Trophoblast cell (in vitro differentiated cells and primary cell): Measurements from ENCODE around the gene AICDA.

Experiments
- DNase-seq, 2 donors: peaks; one replicate each; pipeline ENCODE4 v3.0.0-alpha.2; 2016
- H2AFZ ChIP-seq: 2 replicates; pipeline ENCODE4 v1.6.1; 2013; ENCODE audit warnings: low read length, moderate library complexity, mild to moderate bottlenecking; ENCODE audit not compliant: insufficient read depth, poor library complexity
- H2AK5ac ChIP-seq: 2 replicates; pipeline ENCODE4 v1.6.1; 2013; ENCODE audit warnings: mild to moderate bottlenecking, low read length
- H2BK120ac ChIP-seq: 2 replicates; pipeline ENCODE4 v1.6.1; 2013; ENCODE audit warnings: low read length, mild to moderate bottlenecking, moderate library complexity; ENCODE audit not compliant: insufficient read depth, poor library complexity
- H2BK12ac ChIP-seq: 2 replicates; pipeline ENCODE4 v1.6.1; 2013; ENCODE audit warnings: mild to moderate bottlenecking, low read length, moderate library complexity
- H2BK5ac ChIP-seq: 2 replicates; pipeline ENCODE4 v1.6.1; 2013; ENCODE audit warnings: low read length, low read depth, moderate library complexity, mild to moderate bottlenecking; ENCODE audit not compliant: poor library complexity
- H3K14ac ChIP-seq: 2 replicates; pipeline ENCODE4 v1.6.1; 2013; ENCODE audit warnings: mild to moderate bottlenecking, low read length
- H3K18ac ChIP-seq: 2 replicates; pipeline ENCODE4 v1.6.1; 2013; ENCODE audit warnings: mild to moderate bottlenecking, low read length
- H3K23ac ChIP-seq: 2 replicates; pipeline ENCODE4 v1.6.1; 2013; ENCODE audit warnings: low read length
- H3K27ac ChIP-seq: 2 replicates; pipeline ENCODE4 v1.5.1; 2013; ENCODE audit warnings: low read depth, mild to moderate bottlenecking, inconsistent platforms, low read length, moderate library complexity
- H3K27me3 ChIP-seq: 2 replicates; pipeline ENCODE4 v1.6.1; 2013; ENCODE audit warnings: inconsistent platforms, mild to moderate bottlenecking, low read length, moderate library complexity; ENCODE audit not compliant: insufficient read depth
- H3K36me3 ChIP-seq, 2 experiments: 1 replicate in 1 of 2; 2 replicates in 1 of 2; pipeline ENCODE4 v1.6.1; 2013; ENCODE audit warnings: low read length in 2 of 2, mild to moderate bottlenecking in 2 of 2, moderate library complexity in 1 of 2; ENCODE audit not compliant: insufficient read depth in 2 of 2, control insufficient read depth in 1 of 2
- H3K4ac ChIP-seq: 2 replicates; pipeline ENCODE4 v1.6.1; 2013; ENCODE audit warnings: low read depth, mild to moderate bottlenecking, low read length, moderate library complexity
- H3K4me1 ChIP-seq, 2 experiments: 1 replicate in 1 of 2; 2 replicates in 1 of 2; pipeline ENCODE4 v1.6.1; 2013; ENCODE audit warnings: low read length in 2 of 2, mild to moderate bottlenecking in 2 of 2, moderate library complexity in 1 of 2; ENCODE audit not compliant: insufficient read depth in 2 of 2, control insufficient read depth in 1 of 2
- H3K4me2 ChIP-seq: 2 replicates; pipeline ENCODE4 v1.6.1; 2013; ENCODE audit warnings: inconsistent platforms, mild to moderate bottlenecking, low read length, moderate library complexity
- H3K4me3 ChIP-seq: 2 replicates; pipeline ENCODE4 v1.5.1; 2013; ENCODE audit warnings: mild to moderate bottlenecking, low read depth, low read length, inconsistent platforms
- H3K79me1 ChIP-seq: one replicate; pipeline ENCODE4 v1.6.1; 2013; ENCODE audit warnings: low read length
- H3K79me2 ChIP-seq: 2 replicates; pipeline ENCODE4 v1.6.1; 2013; ENCODE audit warnings: low read length, mild to moderate bottlenecking; ENCODE audit not compliant: control insufficient read depth, insufficient read depth, poor library complexity
- H3K9ac ChIP-seq: 2 replicates; pipeline ENCODE4 v1.6.1; 2013; ENCODE audit warnings: mild to moderate bottlenecking, low read length
- H3K9me3 ChIP-seq: 2 replicates; pipeline ENCODE4 v1.6.1; 2013; ENCODE audit warnings: low read depth, mild to moderate bottlenecking, control low read depth, inconsistent platforms, low read length; ENCODE audit not compliant: insufficient read depth
- H4K12ac ChIP-seq: 2 replicates; pipeline ENCODE4 v1.6.1; 2013; ENCODE audit warnings: low read depth, mild to moderate bottlenecking, low read length, moderate library complexity
- H4K8ac ChIP-seq: 2 replicates; pipeline ENCODE4 v1.6.1; 2013; ENCODE audit warnings: low read depth, mild to moderate bottlenecking, low read length, moderate library complexity
- H4K91ac ChIP-seq: one replicate; pipeline ENCODE4 v1.6.1; 2013; ENCODE audit warnings: low read depth, mild to moderate bottlenecking, low read length, moderate library complexity
- WGBS: extraction: QIAGEN DNeasy Blood & Tissue Kit; methylation state at CpG from one replicate; pipeline ENCODE4 v1.1.7; 2013; ENCODE audit warnings: missing lambda C conversion rate; ENCODE audit not compliant: insufficient read length, insufficient coverage; ENCODE audit errors: extremely low coverage; 5-methylcytosine and 5-hydroxymethylcytosine counted together

AICDA gene

GRCh38 chr12:8564656-8565055, 48.0 kb downstream of the AICDA start:
- H3K79me1 ChIP-seq, result no peaks in the 10 kb centered on the region
- H2AFZ ChIP-seq, result no peak overlapping the region
- no peak overlapping the region for H2AK5ac ChIP-seq
- no peaks in the 10 kb centered on the region for H3K4me1 ChIP-seq
- no peaks in the 10 kb centered on the region for H3K27me3 ChIP-seq
- no peak overlapping the region for H3K9ac ChIP-seq
- no peak overlapping the region for H4K91ac ChIP-seq
- H3K18ac ChIP-seq, result no peak overlapping the region
- no peak overlapping the region for H4K12ac ChIP-seq
- H3K36me3 ChIP-seq, result no peaks in the 10 kb centered on the region
- H3K4me2 ChIP-seq, result no peak overlapping the region
- no peak overlapping the region for H3K4me3 ChIP-seq
- WGBS, result no CpG with 5 or more reads among the region's 22 CpGs
- no peak overlapping the region for H4K8ac ChIP-seq
- no peak overlapping the region for H3K4ac ChIP-seq
- H2BK120ac ChIP-seq, result no peak overlapping the region
- H3K23ac ChIP-seq, result no peak overlapping the region
- no peak overlapping the region for H3K27ac ChIP-seq
- no peak overlapping the region for H2BK12ac ChIP-seq
- peak; percentile 86 to 95 for DNase-seq
- H2BK5ac ChIP-seq, result no peak overlapping the region
- peaks cover 13% of the 10 kb centered on the region for H3K9me3 ChIP-seq
- H3K14ac ChIP-seq, result no peak overlapping the region
- no peaks in the 10 kb centered on the region for H3K79me2 ChIP-seq

GRCh38 chr12:8563356-8563755, 49.3 kb downstream of the AICDA start:
- H2BK12ac ChIP-seq, result no peak overlapping the region
- H3K14ac ChIP-seq, result no peak overlapping the region
- H3K79me1 ChIP-seq, result no peaks in the 10 kb centered on the region
- H3K4me3 ChIP-seq, result no peak overlapping the region
- H4K8ac ChIP-seq, result no peak overlapping the region
- DNase-seq, result no peak
- WGBS, result no CpG with 5 or more reads among the region's 3 CpGs
- H3K27me3 ChIP-seq, result no peaks in the 10 kb centered on the region
- no peak overlapping the region for H3K27ac ChIP-seq
- H3K9ac ChIP-seq, result no peak overlapping the region
- no peak overlapping the region for H3K4me2 ChIP-seq
- no peaks in the 10 kb centered on the region for H3K36me3 ChIP-seq
- H3K18ac ChIP-seq, result no peak overlapping the region
- H3K9me3 ChIP-seq, result peaks cover 10% of the 10 kb centered on the region
- H4K91ac ChIP-seq, result no peak overlapping the region
- H3K23ac ChIP-seq, result no peak overlapping the region
- no peak overlapping the region for H2AK5ac ChIP-seq
- H4K12ac ChIP-seq, result no peak overlapping the region
- no peaks in the 10 kb centered on the region for H3K79me2 ChIP-seq
- no peak overlapping the region for H3K4ac ChIP-seq
- H2BK120ac ChIP-seq, result no peak overlapping the region
- H3K4me1 ChIP-seq, result no peaks in the 10 kb centered on the region
- no peak overlapping the region for H2BK5ac ChIP-seq
- no peak overlapping the region for H2AFZ ChIP-seq

- H3K4me1 ChIP-seq, result no peaks in the 10 kb centered on the region
- H4K8ac ChIP-seq, result no peak overlapping the region
These were observed 50.3 kb downstream of the AICDA start for GRCh38 chr12:8562310-8562709.

GRCh38 chr12:8561011-8561410, 51.6 kb downstream of the AICDA start:
- H3K4me2 ChIP-seq, result no peak overlapping the region
- no peaks in the 10 kb centered on the region for H3K27me3 ChIP-seq
- H2BK12ac ChIP-seq, result no peak overlapping the region
- H3K36me3 ChIP-seq, result no peaks in the 10 kb centered on the region
- WGBS, result no CpG with 5 or more reads among the region's 4 CpGs
- no peak overlapping the region for H2BK120ac ChIP-seq
- H3K4ac ChIP-seq, result no peak overlapping the region
- no peaks in the 10 kb centered on the region for H3K79me1 ChIP-seq
- no peak overlapping the region for H4K8ac ChIP-seq
- no peak overlapping the region for H4K12ac ChIP-seq
- H3K23ac ChIP-seq, result no peak overlapping the region
- H4K91ac ChIP-seq, result no peak overlapping the region
- no peaks in the 10 kb centered on the region for H3K79me2 ChIP-seq
- no peak overlapping the region for H3K18ac ChIP-seq
- no peak for DNase-seq
- H3K9ac ChIP-seq, result no peak overlapping the region
- no peak overlapping the region for H2AFZ ChIP-seq
- no peak overlapping the region for H2BK5ac ChIP-seq
- no peak overlapping the region for H3K4me3 ChIP-seq
- no peak overlapping the region for H3K27ac ChIP-seq
- H3K4me1 ChIP-seq, result no peaks in the 10 kb centered on the region
- no peak overlapping the region for H2AK5ac ChIP-seq
- no peak overlapping the region for H3K14ac ChIP-seq
- H3K9me3 ChIP-seq, result no peaks in the 10 kb centered on the region

More at GRCh38 chr12:8562310-8562709, 50.3 kb downstream of the AICDA start:
- H3K4me2 ChIP-seq, result no peak overlapping the region
- no peak for DNase-seq
- H3K4me3 ChIP-seq, result no peak overlapping the region
- H3K27ac ChIP-seq, result no peak overlapping the region
- no peak overlapping the region for H4K12ac ChIP-seq
- no peaks in the 10 kb centered on the region for H3K79me2 ChIP-seq
- no peak overlapping the region for H3K23ac ChIP-seq
- no peaks in the 10 kb centered on the region for H3K36me3 ChIP-seq
- H3K9ac ChIP-seq, result no peak overlapping the region
- no peak overlapping the region for H4K91ac ChIP-seq
- H3K18ac ChIP-seq, result no peak overlapping the region
- H3K9me3 ChIP-seq, result no peaks in the 10 kb centered on the region
- H2BK120ac ChIP-seq, result no peak overlapping the region
- H3K79me1 ChIP-seq, result no peaks in the 10 kb centered on the region
- H2AFZ ChIP-seq, result no peak overlapping the region
- no peak overlapping the region for H2BK5ac ChIP-seq
- WGBS, result no CpG with 5 or more reads among the region's 6 CpGs
- H2AK5ac ChIP-seq, result no peak overlapping the region
- H3K4ac ChIP-seq, result no peak overlapping the region
- H3K14ac ChIP-seq, result no peak overlapping the region
- no peak overlapping the region for H2BK12ac ChIP-seq
- H3K27me3 ChIP-seq, result no peaks in the 10 kb centered on the region
